ENCODE results near the gene SSH2.

DNA sequence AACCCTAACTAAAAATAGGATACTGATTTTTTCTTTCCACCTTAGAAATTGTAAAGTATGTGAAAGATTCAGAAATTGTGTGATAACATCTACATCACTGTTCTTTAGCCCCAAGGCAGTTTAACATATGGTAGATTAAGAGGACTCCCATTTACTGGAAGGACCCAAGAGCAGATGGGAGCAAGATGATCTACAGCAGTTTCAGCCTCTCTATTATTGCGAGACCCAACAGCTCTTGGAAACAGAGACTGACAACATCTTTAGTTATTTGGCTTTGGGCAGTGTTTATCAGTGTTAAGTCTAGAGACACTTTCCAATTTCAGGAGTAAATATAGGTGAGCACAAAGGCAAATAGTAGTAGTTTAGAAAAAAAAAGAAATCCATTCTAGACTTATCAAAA lies 182.4 kb downstream of the SSH2 start:
- TF ChIP-seq, protein P1, sequence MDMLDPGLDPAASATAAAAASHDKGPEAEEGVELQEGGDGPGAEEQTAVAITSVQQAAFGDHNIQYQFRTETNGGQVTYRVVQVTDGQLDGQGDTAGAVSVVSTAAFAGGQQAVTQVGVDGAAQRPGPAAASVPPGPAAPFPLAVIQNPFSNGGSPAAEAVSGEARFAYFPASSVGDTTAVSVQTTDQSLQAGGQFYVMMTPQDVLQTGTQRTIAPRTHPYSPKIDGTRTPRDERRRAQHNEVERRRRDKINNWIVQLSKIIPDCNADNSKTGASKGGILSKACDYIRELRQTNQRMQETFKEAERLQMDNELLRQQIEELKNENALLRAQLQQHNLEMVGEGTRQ (IDR thresholded peaks at IDR 0.05; ENCODE audit: borderline replicate concordance, low read depth, low read length), result no peak
- TF ChIP-seq POLR2AphosphoS5 (IDR thresholded peaks at IDR 0.05; ENCODE audit: low read depth, low read length), result no peak
- TF ChIP-seq, protein P2, sequence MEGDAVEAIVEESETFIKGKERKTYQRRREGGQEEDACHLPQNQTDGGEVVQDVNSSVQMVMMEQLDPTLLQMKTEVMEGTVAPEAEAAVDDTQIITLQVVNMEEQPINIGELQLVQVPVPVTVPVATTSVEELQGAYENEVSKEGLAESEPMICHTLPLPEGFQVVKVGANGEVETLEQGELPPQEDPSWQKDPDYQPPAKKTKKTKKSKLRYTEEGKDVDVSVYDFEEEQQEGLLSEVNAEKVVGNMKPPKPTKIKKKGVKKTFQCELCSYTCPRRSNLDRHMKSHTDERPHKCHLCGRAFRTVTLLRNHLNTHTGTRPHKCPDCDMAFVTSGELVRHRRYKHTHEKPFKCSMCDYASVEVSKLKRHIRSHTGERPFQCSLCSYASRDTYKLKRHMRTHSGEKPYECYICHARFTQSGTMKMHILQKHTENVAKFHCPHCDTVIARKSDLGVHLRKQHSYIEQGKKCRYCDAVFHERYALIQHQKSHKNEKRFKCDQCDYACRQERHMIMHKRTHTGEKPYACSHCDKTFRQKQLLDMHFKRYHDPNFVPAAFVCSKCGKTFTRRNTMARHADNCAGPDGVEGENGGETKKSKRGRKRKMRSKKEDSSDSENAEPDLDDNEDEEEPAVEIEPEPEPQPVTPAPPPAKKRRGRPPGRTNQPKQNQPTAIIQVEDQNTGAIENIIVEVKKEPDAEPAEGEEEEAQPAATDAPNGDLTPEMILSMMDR (IDR thresholded peaks at IDR 0.05), result no peak
- TF ChIP-seq, protein P3, sequence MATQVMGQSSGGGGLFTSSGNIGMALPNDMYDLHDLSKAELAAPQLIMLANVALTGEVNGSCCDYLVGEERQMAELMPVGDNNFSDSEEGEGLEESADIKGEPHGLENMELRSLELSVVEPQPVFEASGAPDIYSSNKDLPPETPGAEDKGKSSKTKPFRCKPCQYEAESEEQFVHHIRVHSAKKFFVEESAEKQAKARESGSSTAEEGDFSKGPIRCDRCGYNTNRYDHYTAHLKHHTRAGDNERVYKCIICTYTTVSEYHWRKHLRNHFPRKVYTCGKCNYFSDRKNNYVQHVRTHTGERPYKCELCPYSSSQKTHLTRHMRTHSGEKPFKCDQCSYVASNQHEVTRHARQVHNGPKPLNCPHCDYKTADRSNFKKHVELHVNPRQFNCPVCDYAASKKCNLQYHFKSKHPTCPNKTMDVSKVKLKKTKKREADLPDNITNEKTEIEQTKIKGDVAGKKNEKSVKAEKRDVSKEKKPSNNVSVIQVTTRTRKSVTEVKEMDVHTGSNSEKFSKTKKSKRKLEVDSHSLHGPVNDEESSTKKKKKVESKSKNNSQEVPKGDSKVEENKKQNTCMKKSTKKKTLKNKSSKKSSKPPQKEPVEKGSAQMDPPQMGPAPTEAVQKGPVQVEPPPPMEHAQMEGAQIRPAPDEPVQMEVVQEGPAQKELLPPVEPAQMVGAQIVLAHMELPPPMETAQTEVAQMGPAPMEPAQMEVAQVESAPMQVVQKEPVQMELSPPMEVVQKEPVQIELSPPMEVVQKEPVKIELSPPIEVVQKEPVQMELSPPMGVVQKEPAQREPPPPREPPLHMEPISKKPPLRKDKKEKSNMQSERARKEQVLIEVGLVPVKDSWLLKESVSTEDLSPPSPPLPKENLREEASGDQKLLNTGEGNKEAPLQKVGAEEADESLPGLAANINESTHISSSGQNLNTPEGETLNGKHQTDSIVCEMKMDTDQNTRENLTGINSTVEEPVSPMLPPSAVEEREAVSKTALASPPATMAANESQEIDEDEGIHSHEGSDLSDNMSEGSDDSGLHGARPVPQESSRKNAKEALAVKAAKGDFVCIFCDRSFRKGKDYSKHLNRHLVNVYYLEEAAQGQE (IDR thresholded peaks at IDR 0.05; ENCODE audit: low read depth, low read length), result no peak

All from SK-N-SH (cell line).